Chondrocyte (in vitro differentiated cells): ENCODE measurements around the gene HAGH. TPM values are rescaled to one million over a fixed set of nuclear protein-coding genes. Genes with fewer than 3 reads are reported as not detected.
A peak's percentile ranks its signal among the peaks of the same experiment; 100 is the strongest.

Experiments used
- DNase-seq: peaks from one replicate; pipeline ENCODE4 v3.0.0; 2021; ENCODE audit warnings: mixed read lengths, low spot score
- H3K27ac Mint-ChIP-seq: one replicate; pipeline ENCODE4 v1.8.0; 2021; ENCODE audit warnings: mild to moderate bottlenecking, moderate library complexity, mixed read lengths; ENCODE audit not compliant: unreplicated experiment
- H3K27me3 Mint-ChIP-seq: 2 replicates; pipeline ENCODE4 v1.8.0; 2021; ENCODE audit warnings: low read depth, mixed read lengths
- H3K36me3 Mint-ChIP-seq: 2 replicates; pipeline ENCODE4 v1.8.0; 2021; ENCODE audit warnings: low read depth, mixed read lengths
- H3K4me1 Mint-ChIP-seq: 2 replicates; pipeline ENCODE4 v1.8.0; 2021; ENCODE audit warnings: low read depth, mild to moderate bottlenecking, mixed read lengths
- H3K4me3 Mint-ChIP-seq: one replicate; pipeline ENCODE4 v1.8.0; 2021; ENCODE audit warnings: mild to moderate bottlenecking, moderate library complexity, mixed read lengths; ENCODE audit not compliant: unreplicated experiment
- H3K9me3 Mint-ChIP-seq: 2 replicates; pipeline ENCODE4 v1.8.0; 2021; ENCODE audit warnings: low read depth, mixed read lengths
- CTCF ChIP-seq: fragments of 200-600 bp; sonication (generic); IDR thresholded peaks from 2 replicates; pipeline ENCODE4 v1.5.0; 2021; ENCODE audit warnings: antibody characterized with exemption, mild to moderate bottlenecking, moderate library complexity
- total RNA-seq: library from RNA; stranded (reverse); gene quantifications from 3 replicates; pipeline ENCODE4 v1.2.1, GENCODE V29; 2021

The HAGH gene
- total RNA-seq, 1 donor from 2014 or later, result 55.1 TPM

DNA sequence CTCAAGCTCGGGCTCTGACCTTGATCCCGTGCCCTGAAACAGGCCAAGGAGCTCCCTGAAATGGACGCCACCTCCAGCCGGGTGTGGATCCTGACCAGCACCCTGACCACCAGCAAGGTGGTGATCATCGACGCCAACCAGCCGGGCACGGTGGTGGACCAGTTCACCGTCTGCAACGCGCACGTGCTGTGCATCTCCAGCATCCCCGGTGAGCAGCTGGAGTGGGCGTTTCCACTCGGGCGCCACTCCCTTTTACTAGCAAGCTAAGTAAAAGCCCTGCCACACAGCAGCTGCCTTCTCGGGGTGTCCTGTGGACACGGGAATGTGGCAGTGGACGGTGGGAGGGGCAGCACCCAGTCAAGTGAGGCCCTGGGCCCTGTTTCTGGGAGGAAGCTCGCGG lies 61.7 kb downstream of the HAGH start:
- Mint-ChIP-seq H3K27ac (no peak overlapping the region), H3K4me1 (peaks cover 3% of the 10 kb centered on the region), H3K36me3 (peaks cover 9% of the 10 kb centered on the region), H3K4me3 (no peak overlapping the region), H3K27me3 (no peaks in the 10 kb centered on the region), H3K9me3 (no peaks in the 10 kb centered on the region)
- no peak for TF ChIP-seq CTCF
- no peak for DNase-seq

DNA sequence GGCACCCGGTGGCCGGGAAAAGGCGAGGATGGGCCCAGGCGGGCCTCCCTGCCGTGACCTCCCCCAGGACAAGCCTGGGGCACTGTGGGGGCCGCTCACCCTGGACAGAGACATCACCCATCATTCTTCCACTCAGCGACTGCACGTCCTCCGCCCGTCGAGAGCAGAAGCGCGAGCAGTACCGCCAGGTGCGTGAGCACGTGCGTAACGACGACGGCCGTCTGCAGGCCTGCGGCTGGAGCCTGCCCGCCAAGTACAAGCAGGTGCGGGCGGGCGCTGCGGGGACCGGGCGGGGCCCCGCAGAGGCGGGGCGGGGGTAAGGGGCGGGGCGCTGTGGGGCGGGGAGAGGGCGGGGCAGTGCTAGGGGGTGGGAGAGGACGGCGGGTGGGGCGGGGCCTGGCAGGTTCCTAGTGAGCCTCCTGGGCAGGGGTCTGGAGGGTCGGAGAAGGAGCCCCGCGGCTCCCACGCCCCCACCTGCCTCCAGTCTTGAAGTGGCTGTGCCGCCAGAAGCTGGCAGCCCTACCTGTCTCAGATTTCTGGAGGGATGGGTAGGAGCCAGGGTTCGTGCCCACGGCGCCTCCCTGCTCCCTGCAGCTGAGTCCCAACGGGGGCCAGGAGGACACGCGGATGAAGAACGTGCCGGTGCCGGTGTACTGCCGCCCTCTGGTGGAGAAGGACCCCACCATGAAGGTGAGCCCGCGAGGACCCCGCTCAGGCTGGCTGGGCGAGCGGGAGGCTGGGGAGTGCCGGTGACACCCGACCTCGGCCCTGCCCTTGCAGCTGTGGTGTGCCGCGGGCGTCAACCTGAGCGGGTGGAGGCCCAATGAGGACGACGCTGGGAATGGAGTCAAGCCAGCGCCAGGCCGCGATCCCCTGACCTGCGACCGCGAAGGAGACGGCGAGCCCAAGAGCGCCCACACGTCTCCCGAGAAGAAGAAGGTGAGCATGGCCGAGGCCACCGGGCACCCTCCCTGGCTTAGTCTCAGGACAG lies 62.8 kb downstream of the HAGH start:
- Mint-ChIP-seq H3K27me3 (no peaks in the 10 kb centered on the region), H3K4me1 (no peaks in the 10 kb centered on the region), H3K9me3 (no peaks in the 10 kb centered on the region), H3K27ac (no peak overlapping the region), H3K4me3 (no peak overlapping the region), H3K36me3 (peaks cover 9% of the 10 kb centered on the region)
- no peak for DNase-seq
- TF ChIP-seq CTCF, result peak; percentile 78

- H3K27me3 Mint-ChIP-seq, result no peaks in the 10 kb centered on the region
- H3K4me3 Mint-ChIP-seq, result no peak overlapping the region
- no peaks in the 10 kb centered on the region for H3K9me3 Mint-ChIP-seq
- peaks cover 9% of the 10 kb centered on the region for H3K36me3 Mint-ChIP-seq
- DNase-seq, result no peak
- H3K4me1 Mint-ChIP-seq, result no peaks in the 10 kb centered on the region
- no peak for TF ChIP-seq CTCF
- no peak overlapping the region for H3K27ac Mint-ChIP-seq
Observed at GRCh38 chr16:1762879-1763520, 63.6 kb downstream of the HAGH start.

DNA sequence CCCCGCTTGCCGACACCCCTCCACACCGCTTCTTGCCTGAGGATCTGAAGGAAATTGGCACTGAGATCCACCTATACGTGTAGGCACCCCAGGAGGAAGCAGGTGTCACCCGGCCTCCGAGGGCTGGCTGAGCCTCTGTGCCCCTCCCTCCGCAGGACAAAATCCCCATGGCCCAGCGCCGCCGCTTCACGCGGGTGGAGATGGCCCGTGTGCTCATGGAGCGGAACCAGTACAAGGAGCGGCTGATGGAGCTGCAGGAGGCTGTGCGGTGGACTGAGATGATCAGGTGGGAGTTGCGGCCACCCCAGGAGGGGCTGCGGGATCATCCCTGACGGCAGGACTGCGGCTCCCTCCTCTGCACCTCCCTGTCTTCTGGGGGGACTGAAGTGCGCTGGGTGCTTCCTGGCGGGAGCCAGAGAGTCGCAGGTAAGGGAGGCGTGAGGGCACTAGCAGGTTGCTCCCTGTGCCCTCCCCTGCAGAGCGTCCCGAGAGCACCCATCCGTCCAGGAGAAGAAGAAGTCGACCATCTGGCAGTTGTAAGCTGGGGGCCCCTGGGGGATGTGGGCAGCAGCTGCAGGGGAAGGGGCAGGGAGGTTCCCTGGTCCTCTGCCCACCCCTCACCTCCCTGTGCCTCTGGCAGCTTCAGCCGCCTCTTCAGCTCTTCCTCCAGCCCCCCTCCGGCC lies 64.3 kb downstream of the HAGH start:
- Mint-ChIP-seq H3K27me3 (no peaks in the 10 kb centered on the region), H3K9me3 (no peaks in the 10 kb centered on the region), H3K36me3 (peaks cover 9% of the 10 kb centered on the region), H3K27ac (no peak overlapping the region), H3K4me1 (no peaks in the 10 kb centered on the region), H3K4me3 (no peak overlapping the region)
- TF ChIP-seq CTCF, result no peak
- DNase-seq, result no peak

- Mint-ChIP-seq H3K4me3 (no peak overlapping the region), H3K9me3 (no peaks in the 10 kb centered on the region), H3K27me3 (no peaks in the 10 kb centered on the region), H3K36me3 (peaks cover 8% of the 10 kb centered on the region), H3K4me1 (no peaks in the 10 kb centered on the region), H3K27ac (no peak overlapping the region)
- no peak for TF ChIP-seq CTCF
- no peak for DNase-seq
Observed at GRCh38 chr16:1761751-1762150, 64.9 kb downstream of the HAGH start.
